Measurements from ENCODE around the gene RAP1A. TPM values are rescaled to one million over a fixed set of nuclear protein-coding genes. Genes with fewer than 3 reads are reported as not detected.
A peak's percentile ranks its signal among the peaks of the same experiment; 100 is the strongest.
"Not testable (repeated sequence)": the region's sequence is repeated elsewhere in the genome, so short reads cannot be mapped to it uniquely, and the experiment has no call there.

The RAP1A gene
- total RNA-seq, 1 donor from 2014 or later, result 93.7 TPM

GRCh38 chr1:111597426-111597825 is 22.2 kb upstream of the RAP1A start:
- no peak for DNase-seq (ENCODE audit: low read depth)

- DNase-seq (ENCODE audit: low read depth), result no peak
These were observed 21.0 kb upstream of the RAP1A start for GRCh38 chr1:111598544-111598943.

- DNase-seq (ENCODE audit: low read depth), result no peak
These were observed 19.6 kb upstream of the RAP1A start for GRCh38 chr1:111599781-111600693.

DNA sequence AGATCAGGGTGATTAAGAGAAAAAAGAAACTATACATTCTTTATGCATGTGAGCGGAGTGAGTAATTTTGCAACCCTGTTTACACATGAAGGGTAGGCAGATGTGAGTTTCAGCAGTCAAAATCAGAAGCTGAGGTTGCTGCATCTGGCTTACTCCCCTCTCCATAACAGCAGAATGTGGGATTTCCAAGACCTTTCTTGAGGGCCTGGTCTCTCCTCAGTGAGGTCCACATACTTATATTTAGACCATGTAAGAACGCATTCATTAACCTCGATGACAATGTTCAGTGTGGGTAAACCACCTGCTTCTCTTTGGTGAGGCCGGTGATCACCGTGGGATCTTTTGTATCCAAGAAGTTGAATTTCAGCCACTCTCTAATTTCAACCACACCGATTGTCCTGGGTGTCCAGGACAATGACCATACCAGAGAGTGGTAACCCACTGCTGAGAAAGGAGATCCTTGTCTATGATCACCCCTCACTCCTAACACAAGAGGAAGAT is 18.7 kb upstream of the RAP1A start:
- DNase-seq (ENCODE audit: low read depth), result no peak

DNA sequence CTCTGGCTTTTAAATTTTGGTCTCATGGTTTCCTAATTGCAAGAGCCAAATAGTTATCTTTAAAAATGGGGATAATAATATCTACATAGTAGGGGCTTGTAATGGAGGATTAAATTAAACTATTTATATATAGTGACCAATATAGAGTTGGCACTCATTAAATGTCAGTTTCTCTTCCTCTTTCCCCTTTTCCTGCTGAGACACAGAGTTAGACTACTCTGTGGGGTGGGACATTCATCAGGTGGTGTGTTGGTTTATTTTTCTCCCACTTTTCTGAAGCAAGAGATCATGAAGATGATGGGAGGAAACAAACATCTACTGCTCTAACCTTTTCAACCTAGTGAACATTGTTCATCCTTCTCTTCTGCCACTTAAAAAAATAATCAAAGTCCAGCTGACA is 17.3 kb upstream of the RAP1A start:
- no peak for DNase-seq (ENCODE audit: low read depth)

- no peak for DNase-seq (ENCODE audit: low read depth)
These were observed 16.6 kb upstream of the RAP1A start for GRCh38 chr1:111602974-111603373.

DNA sequence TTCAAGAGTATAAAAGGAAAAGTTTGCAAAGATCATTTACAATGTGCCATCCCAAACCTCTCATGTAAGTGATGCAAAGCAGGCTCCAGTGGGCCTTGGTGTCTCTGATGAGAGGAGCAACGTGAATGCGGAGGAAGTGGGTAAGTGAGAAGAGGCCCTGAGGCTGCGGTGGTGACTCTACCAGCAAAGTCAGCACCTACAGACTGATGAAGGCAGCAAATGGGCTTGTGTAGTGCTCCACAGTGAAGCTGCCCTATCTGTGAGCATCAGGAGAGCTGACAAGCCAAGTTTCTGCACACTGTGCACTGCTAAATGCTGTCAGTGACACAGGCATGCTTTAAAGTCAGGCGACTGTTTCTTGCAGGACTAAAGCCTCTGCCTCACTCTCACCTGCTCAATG is 15.6 kb upstream of the RAP1A start:
- DNase-seq (ENCODE audit: low read depth), result no peak

DNA sequence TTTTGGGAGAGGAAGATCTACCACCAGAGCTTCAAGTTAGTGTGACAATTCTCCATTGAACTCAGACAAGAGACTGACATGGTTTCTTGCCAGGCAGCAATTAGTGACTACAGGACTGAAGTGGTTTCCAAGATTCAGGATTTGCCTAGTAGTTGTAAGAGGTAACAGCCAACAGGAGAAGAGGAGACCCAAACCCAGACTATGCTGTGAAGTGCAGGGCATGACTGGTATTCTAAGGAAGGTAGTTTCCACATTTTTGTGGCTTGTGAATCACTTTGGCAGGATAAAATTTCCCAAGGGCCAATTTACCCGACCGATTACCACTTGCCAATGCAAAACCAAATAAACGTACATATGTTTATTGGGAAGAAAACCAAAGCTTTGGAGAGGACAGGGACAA is 14.7 kb upstream of the RAP1A start:
- DNase-seq (ENCODE audit: low read depth), result peak; percentile 95

DNA sequence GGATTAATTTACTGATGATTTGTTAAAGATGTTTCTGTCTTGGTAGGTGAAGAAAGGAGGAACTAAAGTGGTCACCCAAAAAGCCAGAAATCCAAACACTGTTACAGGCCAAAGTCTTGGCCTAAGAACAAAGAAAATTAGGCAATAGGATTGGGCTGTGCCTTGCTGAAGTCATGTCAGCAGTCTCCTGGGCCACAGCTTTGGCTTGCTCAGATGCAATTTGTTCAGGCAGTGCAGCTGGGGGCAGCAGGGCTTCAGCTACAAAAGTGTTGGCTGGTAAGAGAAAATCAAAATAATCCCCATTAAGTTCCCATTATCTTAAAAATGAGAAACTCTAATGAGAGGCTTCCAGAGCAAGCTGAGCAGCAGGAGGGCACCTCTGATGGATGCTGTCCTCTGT is 14.0 kb upstream of the RAP1A start:
- peak; percentile 59 for DNase-seq (ENCODE audit: low read depth)

DNA sequence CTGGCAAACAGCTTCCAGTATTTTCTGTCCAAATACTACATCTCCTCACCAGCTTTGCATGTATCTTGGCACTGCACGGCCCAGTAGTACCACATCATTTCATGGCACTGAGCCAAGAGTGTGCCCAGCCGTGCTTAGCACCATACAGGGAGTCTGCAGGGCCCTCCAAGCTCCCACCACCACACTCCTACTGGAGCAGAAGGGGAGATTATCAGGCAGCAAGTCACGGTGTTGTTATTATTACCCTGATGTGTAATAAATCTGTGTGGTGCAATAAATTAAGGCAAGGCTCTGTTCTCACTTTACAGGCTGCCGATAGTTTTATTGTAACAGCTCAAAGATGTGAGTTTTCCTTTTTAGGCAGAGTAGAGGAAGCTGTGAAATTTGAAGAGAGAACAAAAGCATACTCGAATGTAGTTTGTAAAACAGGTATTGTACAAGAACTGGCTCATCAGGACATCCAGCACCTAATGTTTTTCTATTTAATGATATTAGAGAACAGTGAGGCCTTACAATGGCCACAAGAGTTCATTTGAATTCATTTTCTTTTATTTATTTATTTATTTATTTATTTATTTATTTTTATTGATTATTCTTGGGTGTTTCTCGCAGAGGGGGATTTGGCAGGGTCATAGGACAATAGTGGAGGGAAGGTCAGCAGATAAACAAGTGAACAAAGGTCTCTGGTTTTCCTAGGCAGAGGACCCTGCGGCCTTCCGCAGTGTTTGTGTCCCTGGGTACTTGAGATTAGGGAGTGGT is 13.0 kb upstream of the RAP1A start:
- DNase-seq (ENCODE audit: low read depth), result peak; percentile 56

DNA sequence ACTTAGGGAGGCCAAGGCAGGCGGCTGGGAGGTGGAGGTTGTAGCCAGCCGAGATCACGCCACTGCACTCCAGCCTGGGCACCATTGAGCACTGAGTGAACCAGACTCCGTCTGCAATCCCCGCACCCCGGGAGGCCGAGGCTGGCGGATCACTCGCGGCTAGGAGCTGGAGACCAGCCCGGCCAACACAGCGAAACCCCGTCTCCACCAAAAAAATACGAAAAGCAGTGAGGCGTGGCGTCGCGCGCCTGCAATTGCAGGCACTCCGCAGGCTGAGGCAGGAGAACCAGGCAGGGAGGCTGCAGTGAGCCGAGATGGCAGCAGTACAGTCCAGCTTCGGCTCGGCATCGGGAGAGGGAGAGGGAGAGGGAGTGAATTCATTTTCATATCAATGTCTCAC is 11.1 kb upstream of the RAP1A start:
- not testable (repeated sequence) for DNase-seq (ENCODE audit: low read depth)

DNA sequence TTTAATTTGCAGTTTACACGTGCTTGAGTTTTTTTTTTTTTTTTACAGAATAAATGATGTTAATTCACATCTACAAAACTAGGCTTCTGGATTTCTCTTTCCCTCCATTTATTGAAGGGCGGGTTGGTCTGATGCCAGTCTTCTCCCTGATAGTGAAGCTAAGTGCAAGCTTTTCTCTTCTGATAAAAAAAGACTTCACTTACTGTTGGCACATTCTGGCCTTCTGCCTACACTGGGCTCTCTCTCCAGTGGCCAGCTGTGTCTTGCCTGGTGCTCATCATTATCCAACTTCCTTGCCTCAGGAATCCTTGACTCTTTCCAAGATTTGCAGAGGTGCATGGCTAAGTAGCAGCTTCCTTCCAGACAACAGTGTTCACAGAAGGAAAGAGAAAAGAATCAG is 7.6 kb upstream of the RAP1A start:
- no peak for DNase-seq (ENCODE audit: low read depth)

- DNase-seq (ENCODE audit: low read depth), result no peak
These were observed 3.5 kb upstream of the RAP1A start for GRCh38 chr1:111615870-111616715.

DNA sequence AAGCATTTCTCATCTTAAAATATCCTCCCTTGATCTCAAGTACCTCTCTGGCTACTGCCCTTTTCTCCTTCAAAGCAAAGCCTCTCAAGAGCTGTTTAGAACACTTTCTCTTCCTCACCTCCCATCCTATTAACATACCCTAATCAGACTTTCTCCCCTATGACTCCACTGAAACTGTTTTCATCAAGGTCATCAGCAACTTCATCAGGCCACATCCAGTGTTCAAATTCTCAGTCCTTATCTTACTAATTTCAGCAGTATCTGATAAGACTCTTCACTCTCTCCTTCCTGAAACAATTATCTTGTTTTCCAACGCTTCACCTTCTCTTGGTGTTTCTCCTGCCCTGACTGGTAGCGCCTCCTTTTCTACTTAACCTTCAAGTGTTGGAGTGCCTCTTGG is 1.5 kb upstream of the RAP1A start:
- no peak for DNase-seq (ENCODE audit: low read depth)

DNA sequence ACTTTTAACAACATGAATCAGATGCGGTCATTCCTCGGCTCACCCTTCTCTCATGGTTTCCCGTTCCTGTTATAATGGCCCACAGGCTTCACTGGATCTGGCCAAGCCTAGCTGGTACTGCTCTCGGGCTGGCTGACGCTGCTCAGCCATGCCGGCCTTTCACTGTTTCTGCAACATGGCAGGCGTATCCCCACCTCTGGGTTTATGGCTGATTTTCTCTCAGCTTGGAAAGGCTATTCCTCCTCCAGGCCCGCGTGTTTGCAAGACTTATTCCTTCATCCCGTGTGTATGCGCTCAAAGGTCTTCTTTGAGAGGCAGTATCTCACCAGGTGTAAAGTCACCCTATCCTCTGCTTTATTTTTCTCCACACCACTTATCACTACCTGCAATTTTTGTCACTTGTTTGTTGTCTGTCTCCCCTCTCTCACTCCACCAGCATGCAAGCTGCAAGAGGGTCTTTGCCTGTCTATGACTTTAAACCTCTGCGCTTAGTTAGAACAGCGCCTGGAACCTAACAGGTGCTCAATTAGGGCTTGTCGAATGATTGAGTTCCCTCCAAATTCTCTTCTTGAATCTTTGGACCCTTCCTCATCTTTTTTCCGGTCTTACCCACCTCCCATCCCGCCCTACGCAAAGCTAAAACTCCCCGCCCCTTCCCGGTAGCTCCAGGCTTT is 491 bp upstream of the RAP1A start:
- no peak for DNase-seq (ENCODE audit: low read depth)

- DNase-seq (ENCODE audit: low read depth), result no peak
These were observed 917 bp downstream of the RAP1A start for GRCh38 chr1:111620441-111620971.

DNA sequence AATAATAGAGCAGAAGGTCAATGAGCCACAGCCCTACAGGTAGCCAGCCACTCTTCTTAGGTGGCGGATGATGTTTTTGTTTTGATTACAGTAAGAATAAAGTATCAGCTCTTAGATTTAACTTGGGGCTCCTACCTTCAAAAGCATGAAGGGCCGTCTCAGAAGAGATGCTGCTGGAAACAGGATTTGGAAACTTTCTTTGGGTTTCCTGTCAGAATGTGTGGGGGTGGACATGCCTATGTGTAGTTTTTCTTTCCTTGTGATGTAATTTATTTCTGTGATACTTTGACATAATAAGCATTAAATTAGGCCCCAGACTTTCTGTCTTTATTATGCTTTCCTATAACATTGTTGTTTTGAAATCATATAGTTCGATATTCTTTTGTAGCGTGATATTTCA is 1.5 kb downstream of the RAP1A start:
- no peak for DNase-seq (ENCODE audit: low read depth)

GRCh38 chr1:111622166-111622565 is 2.6 kb downstream of the RAP1A start:
- DNase-seq (ENCODE audit: low read depth), result no peak

DNA sequence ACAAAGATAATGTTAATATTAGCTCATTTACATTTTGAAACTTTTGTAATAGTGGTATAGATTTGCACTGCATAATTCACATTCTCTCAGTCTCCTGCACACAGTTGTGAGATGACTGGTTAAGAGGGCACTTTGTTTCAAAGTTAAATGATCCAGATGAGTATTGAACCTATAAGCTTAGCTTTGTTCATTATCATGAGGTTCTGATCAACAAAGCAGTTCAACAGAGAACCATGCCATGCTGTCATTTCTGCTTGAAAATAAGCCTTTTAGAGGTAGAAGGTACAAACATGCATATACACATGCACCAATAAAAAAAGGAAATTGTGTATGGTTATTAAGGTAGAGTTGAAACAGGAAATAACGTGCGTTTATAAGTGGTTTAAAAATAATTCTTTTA is 4.8 kb downstream of the RAP1A start:
- no peak for DNase-seq (ENCODE audit: low read depth)

DNA sequence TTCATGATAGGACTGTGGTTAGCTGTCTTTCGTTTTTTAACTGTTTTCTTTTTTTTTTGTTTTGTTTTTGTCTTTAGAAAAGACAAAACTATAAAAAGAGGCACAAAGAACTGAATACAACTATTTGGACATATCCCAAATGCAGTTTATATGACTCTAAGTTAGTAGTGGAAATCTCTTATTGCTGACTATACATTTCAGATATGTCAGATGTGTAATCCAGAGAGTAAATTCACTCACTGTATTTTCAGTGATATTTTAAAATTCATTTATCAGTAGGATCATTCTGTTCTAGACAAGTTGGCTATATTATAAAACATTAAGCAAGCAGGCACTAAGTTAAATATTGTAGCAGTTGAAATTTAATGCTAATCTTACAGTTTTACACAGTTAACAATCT is 5.7 kb downstream of the RAP1A start:
- DNase-seq (ENCODE audit: low read depth), result no peak

GRCh38 chr1:111628153-111628552 is 8.6 kb downstream of the RAP1A start:
- DNase-seq (ENCODE audit: low read depth), result peak; percentile 47
